GM12874 (cell line): Measurements from ENCODE around the gene EFCAB6.

Experiments used
- CTCF ChIP-seq: IDR thresholded peaks from 2 replicates; pipeline ENCODE4 v1.5.1; 2011; ENCODE audit warnings: low read depth, mild to moderate bottlenecking, control low read depth, low read length, moderate library complexity; ENCODE audit not compliant: insufficient read depth

The EFCAB6 gene, protein sequence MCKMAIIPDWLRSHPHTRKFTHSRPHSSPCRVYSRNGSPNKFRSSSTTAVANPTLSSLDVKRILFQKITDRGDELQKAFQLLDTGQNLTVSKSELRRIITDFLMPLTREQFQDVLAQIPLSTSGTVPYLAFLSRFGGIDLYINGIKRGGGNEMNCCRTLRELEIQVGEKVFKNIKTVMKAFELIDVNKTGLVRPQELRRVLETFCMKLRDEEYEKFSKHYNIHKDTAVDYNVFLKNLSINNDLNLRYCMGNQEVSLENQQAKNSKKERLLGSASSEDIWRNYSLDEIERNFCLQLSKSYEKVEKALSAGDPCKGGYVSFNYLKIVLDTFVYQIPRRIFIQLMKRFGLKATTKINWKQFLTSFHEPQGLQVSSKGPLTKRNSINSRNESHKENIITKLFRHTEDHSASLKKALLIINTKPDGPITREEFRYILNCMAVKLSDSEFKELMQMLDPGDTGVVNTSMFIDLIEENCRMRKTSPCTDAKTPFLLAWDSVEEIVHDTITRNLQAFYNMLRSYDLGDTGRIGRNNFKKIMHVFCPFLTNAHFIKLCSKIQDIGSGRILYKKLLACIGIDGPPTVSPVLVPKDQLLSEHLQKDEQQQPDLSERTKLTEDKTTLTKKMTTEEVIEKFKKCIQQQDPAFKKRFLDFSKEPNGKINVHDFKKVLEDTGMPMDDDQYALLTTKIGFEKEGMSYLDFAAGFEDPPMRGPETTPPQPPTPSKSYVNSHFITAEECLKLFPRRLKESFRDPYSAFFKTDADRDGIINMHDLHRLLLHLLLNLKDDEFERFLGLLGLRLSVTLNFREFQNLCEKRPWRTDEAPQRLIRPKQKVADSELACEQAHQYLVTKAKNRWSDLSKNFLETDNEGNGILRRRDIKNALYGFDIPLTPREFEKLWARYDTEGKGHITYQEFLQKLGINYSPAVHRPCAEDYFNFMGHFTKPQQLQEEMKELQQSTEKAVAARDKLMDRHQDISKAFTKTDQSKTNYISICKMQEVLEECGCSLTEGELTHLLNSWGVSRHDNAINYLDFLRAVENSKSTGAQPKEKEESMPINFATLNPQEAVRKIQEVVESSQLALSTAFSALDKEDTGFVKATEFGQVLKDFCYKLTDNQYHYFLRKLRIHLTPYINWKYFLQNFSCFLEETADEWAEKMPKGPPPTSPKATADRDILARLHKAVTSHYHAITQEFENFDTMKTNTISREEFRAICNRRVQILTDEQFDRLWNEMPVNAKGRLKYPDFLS (N-terminal part only)

GRCh38 chr22:43812149-43812842 lies at the start of gene EFCAB6:
TSS of gene EFCAB6 (minus strand) at chr22:43812305. CDS start at chr22:43782318, 29,987 bp downstream.
- TF ChIP-seq CTCF, result no peak

- no peak for TF ChIP-seq CTCF
These were observed 49.4 kb upstream of the EFCAB6 start for GRCh38 chr22:43861529-43861928.

GRCh38 chr22:43860831-43861230 lies 48.7 kb upstream of the EFCAB6 start:
- TF ChIP-seq CTCF, result no peak

- no peak for TF ChIP-seq CTCF
These were observed 48.0 kb upstream of the EFCAB6 start for GRCh38 chr22:43860126-43860525.

DNA sequence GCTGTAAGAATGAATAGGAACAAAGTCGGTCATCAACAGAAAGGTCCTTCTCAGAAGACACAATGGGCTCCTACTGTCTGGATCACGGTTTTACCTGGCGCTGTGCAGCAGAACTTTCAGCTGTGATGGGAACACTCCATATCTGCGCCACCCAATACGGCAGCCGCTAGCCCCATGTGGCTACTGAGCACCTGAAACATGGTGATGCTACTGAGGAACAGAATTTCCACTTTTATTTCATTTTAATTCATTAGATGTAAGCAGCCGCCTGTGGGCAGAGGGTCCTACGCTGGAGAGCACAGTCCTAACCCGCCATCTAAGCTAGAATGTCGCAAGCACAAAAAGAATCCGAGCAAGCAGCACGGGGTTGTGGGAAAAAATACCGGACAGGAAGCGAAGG lies 47.5 kb upstream of the EFCAB6 start:
- no peak for TF ChIP-seq CTCF

- TF ChIP-seq CTCF, result no peak
These were observed 47.1 kb upstream of the EFCAB6 start for GRCh38 chr22:43859176-43859575.
